Measurements from ENCODE around the gene TCEANC.

TCEANC gene

GRCh38 chrX:13664020-13664419 lies 11.1 kb downstream of the TCEANC start:
- ChIA-PET CTCF (interaction anchor here (1.2 kb wide), 1 partner anchor 14 kb away, joined by 3 read pairs; no protein-coding TSS in a partner anchor), POLR2A (no interaction called here)
- Histone ChIP-seq H3K27ac (ENCODE audit: extremely low read depth, low read depth, low read length) (no peak overlapping the region), H3K36me3 (ENCODE audit: control insufficient read depth in 2 of 2, insufficient read depth in 1 of 2, low read length in 2 of 2) (peaks cover 9 to 25% of the 10 kb centered on the region in 2 experiments), H3K4me3 (ENCODE audit: low read depth, low read length) (no peak overlapping the region), H3K4me1 (ENCODE audit: control insufficient read depth, insufficient read depth, low read length) (peaks cover 15% of the 10 kb centered on the region), H3K9me3 (ENCODE audit: control insufficient read depth, insufficient read depth, low read depth, low read length) (no peaks in the 10 kb centered on the region)
- no peak for TF ChIP-seq ZNF302 (tag by site-specific recombination; IDR thresholded peaks at IDR 0.05; ENCODE audit: low read depth)
- TF ChIP-seq ZSCAN18 (tag by site-specific recombination; IDR thresholded peaks at IDR 0.05): no peak
- TF ChIP-seq ZIC2 (tag by site-specific recombination; IDR thresholded peaks at IDR 0.05): no peak

- Histone ChIP-seq H3K9me3 (ENCODE audit: control insufficient read depth, insufficient read depth, low read depth, low read length) (no peaks in the 10 kb centered on the region), H3K27ac (ENCODE audit: extremely low read depth, low read depth, low read length) (no peak overlapping the region; the same call in 1 of the 2 replicates), H3K4me1 (ENCODE audit: control insufficient read depth, insufficient read depth, low read length) (peaks cover 22% of the 10 kb centered on the region), H3K36me3 (ENCODE audit: control insufficient read depth in 2 of 2, insufficient read depth in 1 of 2, low read length in 2 of 2) (peaks cover 0 to 16% of the 10 kb centered on the region in 2 experiments; a peak in 1 of 3 replicates), H3K4me3 (ENCODE audit: low read depth, low read length) (no peak overlapping the region)
- ChIA-PET POLR2A (interaction anchor here (1.5 kb wide), 1 partner anchor 20 kb away, joined by 4 read pairs; no protein-coding TSS in a partner anchor), CTCF (interaction anchor here (0.6 to 0.8 kb wide), 2 partner anchors 11 to 27 kb away, joined by 3 to 4 read pairs; no protein-coding TSS in a partner anchor)
- 0 out of 2 replicates have a peak, but pooled peaks have one; percentile 6 for TF ChIP-seq ZBTB20 (tag by site-specific recombination; IDR thresholded peaks at IDR 0.05)
- no peak for TF ChIP-seq ZNF157 (tag by site-specific recombination; IDR thresholded peaks at IDR 0.05)
- no peak for TF ChIP-seq ZBTB7A (tag by site-specific recombination; IDR thresholded peaks at IDR 0.05; ENCODE audit: low read depth)
- no peak for TF ChIP-seq ZNF174 (tag by site-specific recombination; IDR thresholded peaks at IDR 0.05)
Observed at GRCh38 chrX:13666836-13667235, 13.9 kb downstream of the TCEANC start.

- Histone ChIP-seq H3K4me1 (ENCODE audit: control insufficient read depth, insufficient read depth, low read length) (peaks cover 22% of the 10 kb centered on the region), H3K9me3 (ENCODE audit: control insufficient read depth, insufficient read depth, low read depth, low read length) (no peaks in the 10 kb centered on the region), H3K27ac (ENCODE audit: extremely low read depth, low read depth, low read length) (peak overlapping the region; percentile 53), H3K36me3 (ENCODE audit: control insufficient read depth in 2 of 2, insufficient read depth in 1 of 2, low read length in 2 of 2) (peaks cover 0 to 13% of the 10 kb centered on the region in 2 experiments; a peak in 1 of 3 replicates), H3K4me3 (ENCODE audit: low read depth, low read length) (no peak overlapping the region)
- ChIA-PET POLR2A (interaction anchor here (1.5 kb wide), 1 partner anchor 19 kb away, joined by 4 read pairs; no protein-coding TSS in a partner anchor), CTCF (interaction anchor here (0.6 to 1.0 kb wide), 2 partner anchors 17 to 139 kb away, joined by 3 read pairs; no protein-coding TSS in a partner anchor)
- peak; percentile 7; the same call in 1 of the 2 replicates for TF ChIP-seq GLIS1 (tag by site-specific recombination; IDR thresholded peaks at IDR 0.05)
- peak; percentile 58 for TF ChIP-seq ZXDB (tag by site-specific recombination; IDR thresholded peaks at IDR 0.05)
- peak; percentile 96 for TF ChIP-seq PRDM10 (tag by site-specific recombination; IDR thresholded peaks at IDR 0.05)
- TF ChIP-seq ZNF23 (tag by site-specific recombination; IDR thresholded peaks at IDR 0.05; ENCODE audit: borderline replicate concordance): no peak
- no peak for TF ChIP-seq ZNF354C (tag by site-specific recombination; IDR thresholded peaks at IDR 0.05; ENCODE audit: borderline replicate concordance, low read depth)
- TF ChIP-seq ZNF843 (tag by site-specific recombination; IDR thresholded peaks at IDR 0.05): peak; percentile 79
- peak; percentile 88 for TF ChIP-seq FEZF1 (tag by site-specific recombination; IDR thresholded peaks at IDR 0.05)
- TF ChIP-seq ZNF621 (tag by site-specific recombination; IDR thresholded peaks at IDR 0.05): no peak
- TF ChIP-seq HOXD13 (CRISPR knock-in tag; IDR thresholded peaks at IDR 0.05; ENCODE audit: borderline replicate concordance): 0 out of 2 replicates have a peak, but pooled peaks have one; percentile 10
- 0 out of 2 replicates have a peak, but pooled peaks have one; percentile 9 for TF ChIP-seq IKZF3 (tag by site-specific recombination; IDR thresholded peaks at IDR 0.05)
- TF ChIP-seq PRDM6 (tag by site-specific recombination; IDR thresholded peaks at IDR 0.05): peak; percentile 54; the same call in 1 of the 2 replicates
- 0 out of 2 replicates have a peak, but pooled peaks have one; percentile 17 for TF ChIP-seq ZNF561 (tag by site-specific recombination; IDR thresholded peaks at IDR 0.05; ENCODE audit: borderline replicate concordance)
- TF ChIP-seq OSR2 (tag by site-specific recombination; IDR thresholded peaks at IDR 0.05): peak; percentile 68
- peak; percentile 71 for TF ChIP-seq ZIC2 (tag by site-specific recombination; IDR thresholded peaks at IDR 0.05)
- peak; percentile 57; the same call in 1 of the 2 replicates for TF ChIP-seq ZNF580 (tag by site-specific recombination; IDR thresholded peaks at IDR 0.05)
Observed at GRCh38 chrX:13667919-13668318, 15.0 kb downstream of the TCEANC start.
